ENCODE data around the gene OR56A4.

OR56A4 gene

GRCh38 chr11:5989203-5989602 is 17.5 kb downstream of the OR56A4 start:
- no peak overlapping the region for H3K4me3 ChIP-seq (ENCODE audit: low read depth in 1 of 2, low read length in 1 of 2)
- no peaks in the 10 kb centered on the region for H3K36me3 ChIP-seq
- no peak for TF ChIP-seq CTCF (IDR thresholded peaks at IDR 0.05)
- no peaks in the 10 kb centered on the region for H3K4me1 ChIP-seq (ENCODE audit: control insufficient read depth in 1 of 2, insufficient read depth in 1 of 2, low read depth in 1 of 2, low read length in 1 of 2)
- H3K27me3 ChIP-seq, result peaks cover 53% of the 10 kb centered on the region
- no peak overlapping the region for H3K27ac ChIP-seq
- no peaks in the 10 kb centered on the region for H3K9me3 ChIP-seq

DNA sequence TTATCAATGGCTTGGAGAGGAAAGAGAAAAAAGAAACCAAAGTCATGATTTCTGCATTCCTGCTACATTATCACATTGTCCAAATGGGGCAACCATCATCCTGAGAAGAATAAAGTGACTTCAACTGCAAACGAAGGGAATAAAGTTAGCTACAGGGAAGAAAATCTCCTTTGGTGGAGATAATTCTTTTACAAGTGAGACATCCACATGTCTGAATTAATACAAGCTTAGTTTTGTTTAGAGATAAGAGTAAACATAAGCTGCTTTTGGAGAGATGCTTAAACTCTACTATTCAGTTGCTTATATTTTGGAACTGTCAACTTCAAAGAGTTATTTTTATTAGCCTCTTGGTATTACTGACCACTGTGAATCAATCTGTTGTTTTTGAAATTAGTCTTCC is 19.9 kb downstream of the OR56A4 start, which contains the start of gene OR52L1:
Gene OR52L1 (minus strand): TSS at position 101 of the 400 bp plus-strand sequence. CDS start 55 bp downstream, at position 46.
- Histone ChIP-seq H3K4me3 (ENCODE audit: low read depth in 1 of 2, low read length in 1 of 2) (no peak within 1 kb of the TSS), H3K4me1 (ENCODE audit: control insufficient read depth in 1 of 2, insufficient read depth in 1 of 2, low read depth in 1 of 2, low read length in 1 of 2) (no peaks in the 10 kb centered on the region), H3K36me3 (no peaks in the 10 kb centered on the region), H3K27me3 (peaks cover 58% of the 10 kb centered on the region), H3K9me3 (no peaks in the 10 kb centered on the region), H3K27ac (no peak within 1 kb of the TSS)
- no peak for TF ChIP-seq CTCF (IDR thresholded peaks at IDR 0.05)

- Histone ChIP-seq H3K36me3 (no peaks in the 10 kb centered on the region), H3K4me1 (ENCODE audit: control insufficient read depth in 1 of 2, insufficient read depth in 1 of 2, low read depth in 1 of 2, low read length in 1 of 2) (no peaks in the 10 kb centered on the region), H3K9me3 (no peaks in the 10 kb centered on the region), H3K27ac (no peak overlapping the region), H3K27me3 (peaks cover 29% of the 10 kb centered on the region), H3K4me3 (ENCODE audit: low read depth in 1 of 2, low read length in 1 of 2) (no peak overlapping the region)
- TF ChIP-seq CTCF (IDR thresholded peaks at IDR 0.05), result no peak
These were observed 23.3 kb downstream of the OR56A4 start for GRCh38 chr11:5983443-5983842.

DNA sequence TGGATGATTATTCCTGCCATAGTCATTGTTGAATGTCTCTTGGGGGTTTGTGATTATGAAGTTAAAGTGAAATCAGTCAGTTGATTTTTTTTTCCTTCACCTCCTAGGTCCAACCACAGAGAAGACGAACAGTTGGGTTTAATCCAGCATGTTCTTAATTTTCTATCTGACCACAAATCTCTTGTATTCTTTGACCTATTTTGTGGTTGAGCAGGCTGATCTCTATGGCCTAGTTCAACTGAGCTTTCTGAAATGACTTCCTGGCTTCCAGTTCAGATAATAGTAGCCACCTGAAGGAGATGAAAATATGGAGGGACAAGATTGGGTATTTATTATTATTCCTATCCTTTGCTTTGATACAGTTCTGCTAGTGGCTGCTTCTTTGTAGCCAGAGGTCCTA is 33.2 kb downstream of the OR56A4 start:
- Histone ChIP-seq H3K27ac (no peak overlapping the region), H3K9me3 (no peaks in the 10 kb centered on the region), H3K36me3 (no peaks in the 10 kb centered on the region), H3K27me3 (peaks cover 39% of the 10 kb centered on the region), H3K4me3 (ENCODE audit: low read depth in 1 of 2, low read length in 1 of 2) (no peak overlapping the region), H3K4me1 (ENCODE audit: control insufficient read depth in 1 of 2, insufficient read depth in 1 of 2, low read depth in 1 of 2, low read length in 1 of 2) (no peaks in the 10 kb centered on the region)
- no peak for TF ChIP-seq CTCF (IDR thresholded peaks at IDR 0.05)

GRCh38 chr11:5968394-5968793 is 38.4 kb downstream of the OR56A4 start, which contains the start of gene OR56A5:
Gene OR56A5 (minus strand): TSS chr11:5968494. CDS start chr11:5968494, 0 bp downstream.
- no peak for TF ChIP-seq CTCF (IDR thresholded peaks at IDR 0.05)
- Histone ChIP-seq H3K27ac (no peak within 1 kb of the TSS), H3K36me3 (no peaks in the 10 kb centered on the region), H3K4me1 (ENCODE audit: control insufficient read depth in 1 of 2, insufficient read depth in 1 of 2, low read depth in 1 of 2, low read length in 1 of 2) (no peaks in the 10 kb centered on the region), H3K9me3 (no peaks in the 10 kb centered on the region), H3K4me3 (ENCODE audit: low read depth in 1 of 2, low read length in 1 of 2) (no peak within 1 kb of the TSS), H3K27me3 (peaks cover 39% of the 10 kb centered on the region)

DNA sequence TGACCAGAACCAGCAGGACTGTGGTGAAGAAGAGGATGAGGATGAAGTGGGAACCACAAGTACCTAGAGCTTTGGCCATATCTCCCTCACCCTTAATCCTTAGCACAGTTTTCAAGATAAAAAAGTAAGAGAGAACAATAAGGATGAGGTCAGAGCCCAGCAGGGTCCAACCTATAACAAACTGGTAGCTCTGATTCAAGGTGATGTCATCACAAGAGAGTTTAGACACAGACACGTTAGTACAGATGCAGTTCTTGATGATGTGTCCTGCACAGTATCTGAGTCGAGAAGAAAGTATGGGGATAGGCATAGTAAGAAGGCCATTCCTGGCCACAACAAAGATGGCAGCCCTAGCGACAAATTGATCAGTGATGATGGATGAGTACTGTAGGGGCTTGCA is 39.0 kb downstream of the OR56A4 start:
- peaks cover 38% of the 10 kb centered on the region for H3K27me3 ChIP-seq
- no peak overlapping the region for H3K27ac ChIP-seq
- no peaks in the 10 kb centered on the region for H3K36me3 ChIP-seq
- H3K4me3 ChIP-seq (ENCODE audit: low read depth in 1 of 2, low read length in 1 of 2), result no peak overlapping the region
- H3K9me3 ChIP-seq, result no peaks in the 10 kb centered on the region
- no peak for TF ChIP-seq CTCF (IDR thresholded peaks at IDR 0.05)
- no peaks in the 10 kb centered on the region for H3K4me1 ChIP-seq (ENCODE audit: control insufficient read depth in 1 of 2, insufficient read depth in 1 of 2, low read depth in 1 of 2, low read length in 1 of 2)

All from neutrophil (primary cell).